Prostate gland (tissue), 2 donors: ENCODE measurements around the gene CCDC93. TPM values are rescaled to one million over a fixed set of nuclear protein-coding genes. Genes with fewer than 3 reads are reported as not detected.

Source experiments
- DNase-seq: peaks from one replicate; pipeline ENCODE4 v3.0.0-alpha.2; 2019; ENCODE audit warnings: low spot score
- H3K27ac ChIP-seq, 2 donors: fragments of 200-600 bp; sonication (generic); 2 replicates each; pipeline ENCODE4 v1.5.1; 2017 to 2019
- H3K27me3 ChIP-seq: fragments of 200-600 bp; sonication (generic); replicated peaks from 2 replicates; pipeline ENCODE4 v1.5.1; 2019; ENCODE audit not compliant: insufficient read depth
- H3K36me3 ChIP-seq, 2 donors: fragments of 200-600 bp; sonication (generic); 1 replicate in 1 of 2; 2 replicates in 1 of 2; pipeline versions ENCODE4 v1.5.1 to v1.8.1; 2017 to 2019
- H3K4me1 ChIP-seq: fragments of 200-600 bp; sonication (generic); replicated peaks from 2 replicates; pipeline ENCODE4 v1.5.1; 2019
- H3K4me3 ChIP-seq, 2 donors: fragments of 200-600 bp; sonication (generic); 2 replicates each; pipeline ENCODE4 v1.5.1; 2017 to 2019
- H3K9me3 ChIP-seq: fragments of 200-600 bp; sonication (generic); 2 replicates; pipeline ENCODE4 v1.5.1; 2017
- CTCF ChIP-seq, 4 experiments: fragments of 200-600 bp in 2 of 4; fragments of 450-650 bp in 2 of 4; sonication (generic) in 2 of 4; IDR thresholded peaks; 1 replicate in 3 of 4; 2 replicates in 1 of 4; pipeline ENCODE4 v1.5.1; 2016 to 2019; ENCODE audit warnings: antibody characterized with exemption in 4 of 4, mild to moderate bottlenecking in 2 of 4, moderate library complexity in 2 of 4
- POLR2A ChIP-seq: fragments of 450-650 bp; IDR thresholded peaks from one replicate; pipeline ENCODE4 v1.6.1; 2016; ENCODE audit warnings: antibody characterized with exemption, mild to moderate bottlenecking
- POLR2AphosphoS5 ChIP-seq: sonication (generic); formaldehyde crosslinking; IDR thresholded peaks from one replicate; pipeline ENCODE4 v1.6.1; 2017; ENCODE audit warnings: antibody characterized with exemption
- WGBS: methylation state at CpG from one replicate; pipeline ENCODE4 v1.1.5; 2018; 5-methylcytosine and 5-hydroxymethylcytosine counted together
- intact Hi-C: fragments of 100-400 bp; cut with DNase I; formaldehyde crosslinking; loops from one replicate; pipeline ENCODE4 v1.14.2; 2022
- total RNA-seq, 2 donors: library from RNA; depleted of rRNA; stranded (reverse); fragments of >200 nt; gene quantifications; one replicate each; pipeline ENCODE4 v1.1.0, GENCODE V29; 2016

The CCDC93 gene
- total RNA-seq, 2 donors from 2014 or later, result 9.6 to 39.8 TPM

GRCh38 chr2:117921520-117921919 lies 92.3 kb downstream of the CCDC93 start:
- Histone ChIP-seq H3K9me3 (no peaks in the 10 kb centered on the region), H3K36me3 (peaks cover 7 to 14% of the 10 kb centered on the region in 2 donors), H3K27ac (no peak overlapping the region), H3K27me3 (no peaks in the 10 kb centered on the region), H3K4me3 (no peak overlapping the region), H3K4me1 (no peaks in the 10 kb centered on the region)
- no peak for DNase-seq
- WGBS, result 97% methylated on average over 3 of the region's 3 CpGs
- TF ChIP-seq POLR2AphosphoS5 (no peak), CTCF (IDR thresholded peaks at IDR 0.05) (no peak), POLR2A (no peak)
- intact Hi-C loops, result no loop called here

GRCh38 chr2:117918608-117919007 lies 95.3 kb downstream of the CCDC93 start:
- WGBS, result 94% methylated on average over 7 of the region's 7 CpGs
- intact Hi-C loops, result no loop called here
- no peak overlapping the region for H3K4me3 ChIP-seq
- no peaks in the 10 kb centered on the region for H3K4me1 ChIP-seq
- H3K9me3 ChIP-seq, result no peaks in the 10 kb centered on the region
- no peak overlapping the region for H3K27ac ChIP-seq
- H3K36me3 ChIP-seq, result peaks cover 7 to 14% of the 10 kb centered on the region in 2 donors
- DNase-seq, result no peak
- TF ChIP-seq CTCF (IDR thresholded peaks at IDR 0.05), result no peak
- no peak for TF ChIP-seq POLR2A
- no peaks in the 10 kb centered on the region for H3K27me3 ChIP-seq

GRCh38 chr2:117917223-117917917 lies 96.5 kb downstream of the CCDC93 start:
- TF ChIP-seq POLR2A (no peak), CTCF (IDR thresholded peaks at IDR 0.05) (no peak), POLR2AphosphoS5 (no peak)
- Histone ChIP-seq H3K4me3 (no peak overlapping the region), H3K9me3 (no peaks in the 10 kb centered on the region), H3K27me3 (no peaks in the 10 kb centered on the region), H3K36me3 (peaks cover 7% of the 10 kb centered on the region in 2 donors), H3K27ac (no peak overlapping the region), H3K4me1 (no peaks in the 10 kb centered on the region)
- DNase-seq, result no peak
- intact Hi-C loops, result no loop called here
- WGBS, result 90% methylated on average over 19 of the region's 19 CpGs

- no peak for DNase-seq
- intact Hi-C loops, result no loop called here
- Histone ChIP-seq H3K27ac (no peak overlapping the region), H3K36me3 (no peaks in the 10 kb centered on the region), H3K4me1 (no peaks in the 10 kb centered on the region), H3K9me3 (no peaks in the 10 kb centered on the region), H3K4me3 (no peak overlapping the region), H3K27me3 (no peaks in the 10 kb centered on the region)
- TF ChIP-seq CTCF (IDR thresholded peaks at IDR 0.05) (no peak), POLR2A (no peak), POLR2AphosphoS5 (no peak)
- 88% methylated on average over 7 of the region's 7 CpGs for WGBS
Measured at GRCh38 chr2:117902933-117903332, 110.9 kb downstream of the CCDC93 start.

GRCh38 chr2:117888897-117889296 lies 125.0 kb downstream of the CCDC93 start:
- TF ChIP-seq CTCF (IDR thresholded peaks at IDR 0.05) (no peak), POLR2A (no peak), POLR2AphosphoS5 (no peak)
- 79% methylated on average over 1 of the region's 1 CpG for WGBS

More at GRCh38 chr2:117888897-117889296, 125.0 kb downstream of the CCDC93 start:
- Histone ChIP-seq H3K36me3 (no peaks in the 10 kb centered on the region), H3K27me3 (no peaks in the 10 kb centered on the region), H3K4me3 (no peak overlapping the region), H3K4me1 (no peaks in the 10 kb centered on the region), H3K9me3 (no peaks in the 10 kb centered on the region), H3K27ac (no peak overlapping the region)
- intact Hi-C loops, result no loop called here
- DNase-seq, result no peak
